GM19372 (cell line): Measurements from ENCODE around the gene NAV2.

Experiments used
- ATAC-seq: cut with Tn5 transposase; IDR thresholded peaks from one replicate; pipeline ENCODE4 v1.9.1; 2021; ENCODE audit warnings: mild to moderate bottlenecking, low read depth, moderate library complexity; ENCODE audit not compliant: unreplicated experiment

The NAV2 gene

DNA sequence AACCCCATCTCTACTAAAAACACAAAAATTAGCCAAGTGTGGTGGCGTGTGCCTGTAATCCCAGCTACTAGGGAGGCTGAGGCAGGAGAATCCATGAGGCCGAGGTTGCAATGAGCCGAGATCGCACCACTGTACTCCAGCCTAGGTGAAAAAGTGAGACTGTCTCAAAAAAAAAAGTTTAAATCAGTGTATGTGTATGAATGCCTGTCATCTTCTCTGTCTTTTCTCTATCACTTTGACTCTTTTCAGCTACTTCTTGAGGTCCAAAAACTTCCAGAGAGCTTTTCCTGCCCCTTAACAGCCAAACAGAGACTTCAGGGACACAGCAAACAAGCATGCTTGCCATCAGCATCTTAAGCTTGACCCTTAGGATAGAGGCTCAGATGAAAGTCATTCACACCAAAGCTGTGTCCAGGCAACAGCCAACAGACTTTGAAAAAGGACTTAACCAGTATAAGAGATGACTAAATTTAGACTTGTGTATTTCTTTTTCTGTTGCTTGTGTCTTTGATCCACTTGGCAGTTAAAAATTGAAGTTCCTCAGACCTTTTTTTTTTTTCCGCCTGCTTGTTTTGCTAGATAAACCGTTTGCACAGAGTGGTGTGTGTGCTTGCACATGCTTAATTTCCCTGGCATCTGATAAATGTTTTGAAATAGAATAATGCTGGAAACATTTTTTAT is 295.7 kb downstream of the NAV2 start:
- no peak for ATAC-seq

DNA sequence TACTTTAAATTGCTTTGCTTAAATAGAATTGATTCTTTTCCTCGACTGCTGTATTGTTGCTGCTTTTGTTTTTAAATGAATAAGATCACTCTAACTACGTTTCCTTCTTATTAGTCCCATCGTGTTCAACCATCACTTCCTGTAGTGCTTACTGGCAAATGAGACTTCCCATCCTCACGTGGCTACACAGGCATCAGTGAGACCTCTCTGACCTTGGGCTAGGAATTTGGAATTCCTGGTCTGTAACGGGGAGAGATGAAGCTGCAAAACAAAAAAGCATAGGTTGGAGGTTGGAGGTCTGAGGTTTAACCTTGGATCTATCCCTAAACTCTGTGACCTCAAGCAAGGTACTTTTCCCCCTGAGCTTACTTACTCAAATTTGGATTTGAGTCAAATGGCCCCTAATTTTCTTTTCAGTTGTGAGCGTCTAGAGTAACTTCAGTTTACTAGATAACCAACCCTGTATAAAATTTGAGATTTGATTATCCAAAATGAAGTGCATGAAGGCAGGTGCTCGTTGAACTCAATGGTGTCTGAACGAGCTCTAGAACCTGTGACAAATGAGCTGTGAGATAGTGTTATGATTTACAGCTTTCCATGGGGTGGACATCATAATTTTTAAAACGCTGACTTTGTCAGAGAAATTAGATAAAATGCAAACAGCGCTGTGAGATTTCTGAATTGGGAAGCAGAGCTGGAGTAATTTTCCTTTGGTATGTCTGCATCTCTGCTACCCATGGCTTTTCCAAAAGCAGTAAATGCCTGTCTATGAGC is 296.4 kb downstream of the NAV2 start:
- ATAC-seq = no peak

DNA sequence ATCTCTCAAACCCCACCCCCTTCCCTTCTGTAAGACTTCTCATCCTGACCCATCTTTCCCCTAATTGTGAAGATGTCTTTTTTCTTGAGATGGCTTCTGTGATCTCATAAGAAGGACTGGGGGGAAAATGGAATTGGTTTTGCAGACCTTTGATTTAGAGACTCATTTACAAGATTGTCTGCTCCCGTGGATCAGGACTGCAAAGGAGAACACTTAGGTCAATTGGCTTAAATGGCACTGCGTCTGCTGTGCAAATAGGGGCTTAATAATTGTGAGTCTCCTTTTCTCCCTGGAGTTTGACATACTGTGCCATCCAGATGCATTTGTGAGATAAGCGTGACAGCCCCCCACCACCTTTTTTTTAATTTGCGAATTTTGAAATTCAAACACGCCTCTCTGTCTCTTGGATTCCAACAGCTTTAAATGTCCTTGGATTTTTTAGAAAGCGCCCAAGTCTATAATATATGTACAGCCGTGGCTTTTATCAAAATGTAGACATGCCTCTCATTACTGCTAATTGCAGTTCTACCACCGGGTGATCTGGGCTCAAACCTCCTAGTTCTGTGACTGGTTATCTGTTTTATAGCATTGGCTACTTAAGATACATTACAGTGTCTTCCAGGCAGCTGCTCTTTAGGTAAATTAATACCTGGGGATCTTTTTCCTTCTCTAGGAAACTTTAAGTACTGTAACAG is 297.7 kb downstream of the NAV2 start:
- no peak for ATAC-seq

- no peak for ATAC-seq
Measured at GRCh38 chr11:20010851-20011225, 298.2 kb downstream of the NAV2 start.

DNA sequence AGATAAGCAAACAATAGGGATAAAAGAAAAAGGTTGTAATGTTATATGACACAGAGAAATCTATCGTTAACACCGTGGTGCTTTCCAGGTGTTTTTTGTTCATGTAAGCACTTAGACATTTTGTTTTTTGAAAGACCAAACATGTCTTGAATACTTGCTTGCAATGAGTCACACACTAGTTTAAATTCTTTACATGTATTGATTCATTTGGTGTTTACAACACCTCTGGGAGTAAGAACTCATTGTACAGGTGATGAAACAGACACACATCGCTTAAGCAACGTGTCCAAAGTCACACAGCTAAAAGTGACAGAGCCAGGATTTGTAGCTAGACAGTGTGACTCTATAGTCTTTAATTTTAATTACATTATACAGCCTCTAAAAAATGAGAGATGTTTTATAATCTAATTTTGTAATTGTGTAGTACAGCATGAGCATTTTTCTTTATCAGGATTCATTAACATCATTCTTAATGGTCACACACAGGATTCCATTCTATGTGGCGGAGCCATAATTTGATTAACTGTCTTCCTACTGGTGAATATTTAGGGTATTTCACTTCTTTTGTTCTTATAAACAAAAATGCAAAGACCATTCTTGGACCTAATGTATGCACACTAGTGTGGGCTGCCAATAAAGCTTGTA is 298.8 kb downstream of the NAV2 start:
- ATAC-seq = no peak

DNA sequence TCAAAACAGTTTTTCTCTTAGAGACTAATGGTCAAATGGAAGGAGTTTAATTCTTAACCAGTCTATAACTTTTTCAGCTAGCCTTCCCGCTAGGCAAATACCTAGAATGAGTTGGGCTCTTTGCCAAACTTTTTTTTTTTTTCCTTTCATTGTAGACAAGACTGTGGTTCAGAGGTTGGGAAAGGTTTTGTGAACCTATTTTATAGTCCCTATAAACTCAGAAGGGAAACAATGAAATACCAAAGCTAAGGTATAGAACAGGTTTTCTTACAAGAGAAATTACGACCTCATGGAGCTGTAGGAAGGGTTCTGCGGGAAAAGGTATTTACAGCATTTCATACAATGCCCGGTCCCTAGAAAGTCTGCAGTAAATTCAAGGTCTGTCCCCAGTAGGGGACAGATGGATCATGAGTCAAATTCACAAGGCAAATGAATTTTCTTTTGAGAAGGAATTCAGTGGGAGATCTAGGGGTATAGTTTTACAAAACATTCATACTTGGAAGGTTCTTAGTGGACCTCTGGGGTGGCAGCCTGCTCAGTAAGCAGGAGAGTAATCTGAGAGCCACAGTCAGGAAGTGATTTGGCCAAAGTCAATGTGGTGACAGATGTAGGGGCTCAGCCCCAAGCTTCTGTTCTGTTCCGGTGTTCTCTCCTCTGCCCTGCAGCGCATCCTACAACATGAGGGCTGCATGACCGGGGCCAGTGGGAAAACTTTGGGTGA is 300.9 kb downstream of the NAV2 start:
- ATAC-seq = no peak

- no peak for ATAC-seq
Measured at GRCh38 chr11:20014067-20014402, 301.4 kb downstream of the NAV2 start.

DNA sequence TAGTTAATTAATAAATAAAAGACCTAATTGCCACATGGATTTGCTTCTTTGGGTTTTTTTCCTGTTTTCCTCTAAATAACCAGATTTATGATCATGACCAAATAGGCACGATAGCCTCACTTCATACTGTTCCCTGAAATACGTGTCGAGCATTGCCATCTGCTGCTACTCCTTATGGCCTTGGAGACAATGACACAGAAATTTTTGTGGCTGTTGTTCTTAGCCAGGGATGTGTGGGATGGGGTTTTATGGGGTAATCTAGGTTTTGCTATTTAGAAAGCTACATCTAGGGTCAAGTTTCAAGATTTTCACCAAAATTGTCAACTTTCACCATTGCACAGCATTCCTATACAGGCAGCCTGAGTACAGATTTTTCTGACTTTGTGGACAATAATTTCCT is 302.5 kb downstream of the NAV2 start:
- no peak for ATAC-seq

DNA sequence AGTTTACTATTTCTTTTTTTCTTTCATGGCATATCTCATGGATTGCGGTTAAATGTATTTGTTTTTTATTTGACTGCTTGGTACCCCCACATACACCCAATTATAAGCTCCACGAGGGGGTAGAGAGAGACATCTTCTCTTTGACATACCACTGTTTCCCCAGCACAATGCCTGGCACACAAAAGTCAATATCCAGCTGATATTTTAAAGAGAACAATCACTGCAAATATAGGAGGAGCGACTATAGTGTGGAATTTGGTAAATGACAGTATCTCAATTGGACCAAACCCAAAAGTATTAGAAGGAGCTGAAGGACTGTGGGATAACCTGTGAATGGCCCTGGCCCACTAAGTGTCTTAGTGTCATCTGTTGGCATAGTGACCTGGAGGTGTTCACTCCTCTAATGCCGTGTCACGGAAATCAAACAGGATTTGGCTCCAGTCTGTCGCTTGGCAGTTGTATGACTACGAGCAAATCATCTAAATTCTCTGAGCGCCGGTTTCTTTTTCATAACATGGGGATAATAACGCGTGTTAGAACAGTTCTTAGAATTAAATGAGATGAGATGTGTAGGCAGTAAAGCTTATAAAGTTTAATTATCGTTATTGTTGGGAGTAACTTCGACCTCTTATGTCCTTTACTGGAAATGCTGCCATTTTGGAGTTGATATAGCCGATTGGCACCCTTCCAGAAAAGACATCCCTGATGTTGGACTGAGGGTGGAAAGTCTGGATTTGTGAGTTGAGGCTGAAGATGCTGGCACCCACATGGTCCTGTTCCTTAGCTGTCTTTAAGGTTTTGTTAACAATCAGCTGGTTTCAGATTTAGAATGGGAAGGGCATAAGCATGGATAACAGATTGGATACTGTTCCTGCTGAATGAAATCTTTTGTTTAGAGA is 303.1 kb downstream of the NAV2 start:
- ATAC-seq = no peak

DNA sequence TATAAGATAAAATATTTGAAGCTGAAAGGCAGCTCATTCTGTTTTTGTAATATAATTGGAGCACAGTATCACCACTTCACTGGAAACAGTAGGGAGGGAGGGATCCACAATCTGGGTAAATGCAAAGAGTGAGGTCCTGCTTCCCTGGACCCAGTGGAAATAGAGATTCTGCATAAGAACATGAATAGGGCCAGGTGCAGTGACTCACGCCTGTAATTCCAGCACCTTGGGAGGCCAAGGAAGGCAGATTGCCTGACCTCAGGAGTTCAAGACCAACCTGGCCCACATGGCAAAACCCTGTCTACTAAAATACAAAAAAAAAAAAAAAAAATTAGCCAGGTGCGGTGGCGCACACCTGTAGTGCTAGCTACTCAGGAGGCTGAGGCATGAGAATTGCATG is 303.9 kb downstream of the NAV2 start:
- no peak for ATAC-seq

DNA sequence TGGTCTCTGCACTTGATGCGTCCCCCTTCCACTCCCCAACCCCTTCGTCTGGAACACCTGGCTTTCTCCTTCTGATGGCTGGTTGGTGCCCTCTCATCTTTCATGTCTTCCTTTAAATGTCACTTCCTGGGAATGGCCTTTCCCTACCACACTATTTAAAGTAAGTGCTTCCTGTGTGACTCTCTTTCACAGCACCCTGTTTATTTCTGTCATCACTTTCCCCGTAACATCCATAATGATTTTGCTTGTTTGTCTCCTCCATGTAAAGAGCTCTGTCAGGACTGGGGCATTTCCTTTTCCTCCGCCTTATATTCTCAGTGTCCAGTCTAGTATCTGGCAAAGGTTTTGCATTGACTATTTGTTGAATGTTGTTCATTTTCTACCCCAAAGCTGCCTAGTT is 304.7 kb downstream of the NAV2 start:
- no peak for ATAC-seq

DNA sequence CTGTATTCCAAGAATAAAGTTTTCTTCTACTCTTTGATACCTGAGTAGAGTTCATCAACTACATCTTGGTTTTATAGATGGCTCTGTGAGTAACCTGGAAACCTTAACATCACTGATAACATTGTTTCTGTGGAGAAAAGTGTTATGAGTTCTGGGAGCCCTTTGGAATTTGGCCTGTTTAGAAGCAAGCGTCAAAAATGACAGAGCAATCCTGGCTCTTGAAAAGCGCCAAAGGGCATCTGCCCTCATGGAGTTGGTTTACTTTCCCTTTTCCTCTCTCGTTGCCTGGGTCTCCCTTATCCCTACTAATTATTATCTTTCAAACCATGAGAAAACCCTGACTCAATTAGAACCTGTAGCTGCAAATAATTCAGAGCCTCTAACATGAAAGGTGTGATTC is 307.6 kb downstream of the NAV2 start:
- ATAC-seq = no peak

- ATAC-seq = no peak
Measured at GRCh38 chr11:20020716-20021115, 308.1 kb downstream of the NAV2 start.

DNA sequence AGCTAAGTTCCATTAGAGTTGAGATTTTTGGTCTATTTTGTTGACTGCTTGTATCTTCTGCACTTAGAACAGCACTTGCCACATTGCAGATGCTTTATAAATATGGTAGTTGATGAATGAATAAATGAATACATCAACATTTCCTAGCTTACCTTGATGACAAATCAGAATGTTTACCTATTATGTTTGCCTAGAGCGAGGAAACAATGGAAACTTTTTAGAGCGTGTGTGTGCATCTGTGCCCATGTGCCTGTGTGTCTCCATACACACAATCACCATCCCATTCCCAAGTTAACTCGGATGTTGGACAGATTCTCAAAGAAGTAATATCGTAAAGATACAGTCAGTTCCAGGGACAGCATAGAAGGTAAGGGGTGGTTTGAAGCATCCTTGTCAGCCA is 308.6 kb downstream of the NAV2 start:
- no peak for ATAC-seq

DNA sequence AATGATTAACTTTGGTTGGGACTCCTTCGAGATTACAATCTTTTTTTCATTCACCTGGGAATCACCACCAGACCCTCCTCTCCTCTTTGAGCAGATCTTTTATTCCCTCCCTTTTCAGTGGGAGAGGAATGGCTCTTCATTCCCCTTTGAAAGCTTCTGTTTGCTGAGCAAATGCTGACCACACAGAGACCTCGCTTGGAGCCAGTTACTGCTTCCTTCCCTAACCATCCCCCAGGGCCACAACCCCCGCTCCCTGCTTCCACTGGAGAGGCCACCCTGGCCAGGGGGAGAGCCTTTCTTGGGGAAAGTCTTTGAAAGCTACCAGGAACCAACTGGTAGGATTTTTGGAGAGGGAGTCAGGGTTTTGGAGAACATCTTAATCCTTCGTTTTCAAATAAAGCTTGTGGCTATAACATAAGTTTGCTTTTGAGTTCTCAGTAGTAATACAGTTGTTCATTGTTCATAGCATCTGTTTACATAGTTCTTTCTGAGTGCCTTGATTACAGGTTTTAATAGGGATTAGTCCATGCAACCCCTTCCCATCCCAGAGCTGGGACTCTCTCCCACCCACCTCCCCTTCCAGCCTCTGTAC is 309.2 kb downstream of the NAV2 start:
- no peak for ATAC-seq

- no peak for ATAC-seq
Measured at GRCh38 chr11:20022363-20023081, 309.9 kb downstream of the NAV2 start.

- no peak for ATAC-seq
Measured at GRCh38 chr11:20023082-20023426, 310.4 kb downstream of the NAV2 start.

DNA sequence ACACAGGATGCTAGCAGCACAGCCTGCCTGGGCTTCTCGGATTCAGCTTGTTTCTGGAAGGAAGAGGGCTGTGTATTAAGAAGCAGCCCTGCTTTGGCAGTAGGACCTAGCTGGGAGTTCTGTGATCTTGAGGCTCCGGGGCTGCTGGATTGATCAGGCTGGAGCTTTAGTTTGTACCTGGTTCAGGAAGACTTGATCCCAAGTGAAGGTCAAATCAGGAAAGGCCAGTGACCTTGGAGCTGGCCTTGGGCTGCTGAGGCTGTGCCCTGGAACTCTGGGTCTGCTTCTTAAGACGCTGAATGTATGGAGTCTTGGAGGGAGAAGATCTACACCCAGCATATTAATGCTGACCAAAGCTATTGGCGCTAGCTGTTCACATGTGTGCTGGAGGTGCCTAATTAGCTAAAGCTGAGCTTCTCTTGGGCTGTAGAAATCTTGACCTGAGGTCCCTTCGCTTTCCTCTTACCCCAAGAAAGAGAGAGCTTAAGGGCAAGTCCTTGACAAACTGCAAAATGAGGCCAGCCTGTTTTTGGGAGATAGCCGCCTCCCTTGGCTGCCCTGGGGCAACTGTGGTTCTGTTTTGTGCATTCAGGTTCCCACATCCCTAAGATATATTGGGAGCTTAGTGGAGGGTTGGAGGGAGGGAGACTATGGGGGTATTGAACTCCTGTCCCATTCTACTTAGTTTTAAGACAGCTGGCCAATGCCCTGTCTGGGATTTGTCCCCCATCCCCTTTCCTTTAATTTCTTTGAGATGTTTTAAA is 311.7 kb downstream of the NAV2 start:
- no peak for ATAC-seq
